Stimulated activated CD4-positive, alpha-beta T cell treated with anti-CD3 and anti-CD28 coated beads, Interleukin-4, amount 100 ng/mL, for 1 hour (primary cell): ENCODE measurements around the gene ZFP91.
"Not testable (repeated sequence)": the region's sequence is repeated elsewhere in the genome, so short reads cannot be mapped to it uniquely, and the experiment has no call there.

Experiments used
- DNase-seq: peaks from one replicate; pipeline ENCODE4 v3.0.0-alpha.2; 2020

ZFP91 gene

GRCh38 chr11:58578635-58579191 is at the start of gene ZFP91:
ZFP91 (plus strand) TSS chr11:58579063; CDS start chr11:58579282, 219 bp downstream.
- DNase-seq, result peak; percentile 97

GRCh38 chr11:58530236-58530635 is 48.6 kb upstream of the ZFP91 start:
- DNase-seq, result no peak

GRCh38 chr11:58531865-58532341 is 47.0 kb upstream of the ZFP91 start:
- DNase-seq, result no peak

GRCh38 chr11:58546841-58547240 is 32.0 kb upstream of the ZFP91 start:
- DNase-seq, result no peak

GRCh38 chr11:58549644-58550043 is 29.2 kb upstream of the ZFP91 start:
- no peak for DNase-seq

- no peak for DNase-seq
Observed at GRCh38 chr11:58560842-58561241, 18.0 kb upstream of the ZFP91 start.

- DNase-seq, result no peak
Observed at GRCh38 chr11:58561394-58562098, 17.3 kb upstream of the ZFP91 start.

GRCh38 chr11:58562375-58562800 is 16.5 kb upstream of the ZFP91 start:
- DNase-seq, result no peak

- DNase-seq, result no peak
Observed at GRCh38 chr11:58564231-58564630, 14.6 kb upstream of the ZFP91 start.

GRCh38 chr11:58567889-58568512 is 10.9 kb upstream of the ZFP91 start:
- peak; percentile 74 for DNase-seq

- DNase-seq, result not testable (repeated sequence)
Observed at GRCh38 chr11:58572906-58573305, 6.0 kb upstream of the ZFP91 start.

- DNase-seq, result peak; percentile 70
Observed at GRCh38 chr11:58573451-58574104, 5.3 kb upstream of the ZFP91 start.

- DNase-seq, result no peak
Observed at GRCh38 chr11:58574881-58575280, 4.0 kb upstream of the ZFP91 start.

GRCh38 chr11:58575377-58576020 is 3.4 kb upstream of the ZFP91 start, which contains the start of gene LPXN:
LPXN (minus strand) TSS chr11:58575856; CDS start chr11:58575772, 84 bp downstream.
- peak; percentile 38 for DNase-seq

GRCh38 chr11:58576887-58577471 is 1.9 kb upstream of the ZFP91 start:
- DNase-seq, result no peak

- DNase-seq, result peak; percentile 72
Observed at GRCh38 chr11:58577555-58578135, 1.2 kb upstream of the ZFP91 start.

- peak; percentile 91 for DNase-seq
Observed at GRCh38 chr11:58578136-58578634, 678 bp upstream of the ZFP91 start.

GRCh38 chr11:58579192-58580129 is 598 bp downstream of the ZFP91 start:
- DNase-seq, result peak; percentile 94

GRCh38 chr11:58580311-58580710 is 1.4 kb downstream of the ZFP91 start:
- no peak for DNase-seq

GRCh38 chr11:58582437-58582836 is 3.6 kb downstream of the ZFP91 start:
- no peak for DNase-seq

GRCh38 chr11:58586998-58587397 is 8.1 kb downstream of the ZFP91 start:
- no peak for DNase-seq
